Cardiac fibroblast (primary cell): Measurements from ENCODE around the gene ANXA11.

Experiments used
- DNase-seq, 2 donors: peaks; one replicate each; pipeline versions ENCODE4 v3.0.0 to v3.0.0-alpha.2; 2010; ENCODE audit warnings: low read depth in 2 of 2
- H3K4me3 ChIP-seq, 2 donors: replicated peaks in 1 of 2; 1 replicate in 1 of 2; 2 replicates in 1 of 2; pipeline ENCODE4 v1.5.1; 2011; ENCODE audit warnings: low read depth in 2 of 2, low read length in 2 of 2, mild to moderate bottlenecking in 2 of 2, moderate library complexity in 1 of 2
- TF ChIP-seq, protein P1 (sequence below): IDR thresholded peaks from one replicate; pipeline ENCODE4 v1.5.1; 2011; ENCODE audit warnings: low read depth, mild to moderate bottlenecking, low read length, inconsistent platforms

Gene ANXA11

GRCh38 chr10:80157561-80157960 lies 47.8 kb downstream of the ANXA11 start:
- TF ChIP-seq, protein P1, sequence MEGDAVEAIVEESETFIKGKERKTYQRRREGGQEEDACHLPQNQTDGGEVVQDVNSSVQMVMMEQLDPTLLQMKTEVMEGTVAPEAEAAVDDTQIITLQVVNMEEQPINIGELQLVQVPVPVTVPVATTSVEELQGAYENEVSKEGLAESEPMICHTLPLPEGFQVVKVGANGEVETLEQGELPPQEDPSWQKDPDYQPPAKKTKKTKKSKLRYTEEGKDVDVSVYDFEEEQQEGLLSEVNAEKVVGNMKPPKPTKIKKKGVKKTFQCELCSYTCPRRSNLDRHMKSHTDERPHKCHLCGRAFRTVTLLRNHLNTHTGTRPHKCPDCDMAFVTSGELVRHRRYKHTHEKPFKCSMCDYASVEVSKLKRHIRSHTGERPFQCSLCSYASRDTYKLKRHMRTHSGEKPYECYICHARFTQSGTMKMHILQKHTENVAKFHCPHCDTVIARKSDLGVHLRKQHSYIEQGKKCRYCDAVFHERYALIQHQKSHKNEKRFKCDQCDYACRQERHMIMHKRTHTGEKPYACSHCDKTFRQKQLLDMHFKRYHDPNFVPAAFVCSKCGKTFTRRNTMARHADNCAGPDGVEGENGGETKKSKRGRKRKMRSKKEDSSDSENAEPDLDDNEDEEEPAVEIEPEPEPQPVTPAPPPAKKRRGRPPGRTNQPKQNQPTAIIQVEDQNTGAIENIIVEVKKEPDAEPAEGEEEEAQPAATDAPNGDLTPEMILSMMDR = no peak
- no peak for DNase-seq
- H3K4me3 ChIP-seq = no peak overlapping the region

DNA sequence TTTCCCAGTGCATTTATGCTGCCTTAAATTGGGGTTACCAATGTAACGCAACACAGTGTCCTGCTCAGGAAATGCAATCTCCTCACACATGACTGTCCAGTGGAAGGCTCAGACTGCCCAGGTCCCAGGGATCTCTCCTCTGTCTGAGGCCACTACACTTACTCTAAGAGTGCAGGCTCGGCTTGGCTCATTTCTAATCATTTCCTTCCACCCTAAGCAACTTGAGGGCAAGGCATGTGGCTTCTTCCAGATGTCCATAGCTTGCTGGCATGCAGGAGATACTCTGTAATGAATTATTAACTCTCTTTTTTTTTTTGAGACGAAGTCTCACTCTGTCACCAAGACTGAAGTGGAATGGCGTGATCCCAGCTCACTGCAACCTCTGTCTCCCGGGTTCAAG lies 49.1 kb downstream of the ANXA11 start:
- TF ChIP-seq, protein P1 = no peak
- H3K4me3 ChIP-seq = no peak overlapping the region
- DNase-seq = no peak

GRCh38 chr10:80155696-80156215 lies 49.6 kb downstream of the ANXA11 start:
- TF ChIP-seq, protein P1 = no peak
- no peak for DNase-seq

GRCh38 chr10:80154978-80155695 lies 50.2 kb downstream of the ANXA11 start:
- TF ChIP-seq, protein P1 = no peak
- peak; percentile 94 for DNase-seq
- no peak overlapping the region for H3K4me3 ChIP-seq

More at GRCh38 chr10:80155696-80156215, 49.6 kb downstream of the ANXA11 start:
- no peak overlapping the region for H3K4me3 ChIP-seq

GRCh38 chr10:80154626-80154977 lies 50.7 kb downstream of the ANXA11 start:
- TF ChIP-seq, protein P1 = no peak
- H3K4me3 ChIP-seq = no peak overlapping the region
- no peak for DNase-seq

DNA sequence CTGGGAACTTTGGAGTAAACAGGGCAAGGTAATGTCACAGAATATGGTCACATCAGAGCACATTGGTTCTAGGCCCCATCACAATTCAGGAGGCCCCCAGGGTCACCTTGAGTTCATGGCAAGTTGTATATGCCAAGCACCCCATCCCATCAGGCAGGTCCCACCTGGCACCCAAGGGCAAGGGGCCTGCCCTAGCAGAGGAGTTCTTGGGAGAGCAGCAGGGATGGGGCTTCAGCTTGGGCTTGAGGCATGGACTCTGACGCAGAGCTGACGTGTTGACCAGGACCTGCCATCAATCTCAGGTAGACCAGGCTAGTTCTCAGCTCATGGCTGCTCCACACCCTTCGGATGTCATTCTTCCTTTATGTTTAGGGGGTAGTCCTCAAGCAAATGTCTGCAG lies 51.9 kb downstream of the ANXA11 start:
- no peak for DNase-seq
- TF ChIP-seq, protein P1 = no peak
- no peak overlapping the region for H3K4me3 ChIP-seq

DNA sequence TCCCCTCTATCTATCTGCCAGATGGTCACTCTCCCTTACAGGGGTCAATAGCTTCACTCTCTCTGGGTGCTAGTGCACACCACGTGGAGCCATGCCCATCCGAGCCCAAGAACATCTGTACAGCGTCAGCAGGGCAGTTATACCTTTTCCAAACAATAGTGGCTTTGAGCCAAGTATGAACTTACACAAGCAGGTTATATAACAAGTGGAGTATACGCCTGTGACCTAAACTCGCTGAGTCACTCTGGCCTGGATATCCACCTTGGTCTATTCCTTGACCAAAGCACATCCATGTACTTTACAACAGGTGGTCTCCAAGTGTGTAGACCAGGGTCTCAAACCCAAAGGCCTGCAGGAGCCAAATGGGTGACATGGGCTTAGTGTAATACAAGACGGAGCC lies 52.5 kb downstream of the ANXA11 start:
- no peak overlapping the region for H3K4me3 ChIP-seq
- TF ChIP-seq, protein P1 = no peak
- no peak for DNase-seq
